GM12878 (cell line): Measurements from ENCODE around the gene GKN2. TPM values are rescaled to one million over a fixed set of nuclear protein-coding genes. Genes with fewer than 3 reads are reported as not detected.

Experiments
- BRCA1 ChIP-seq: IDR thresholded peaks from 2 replicates; pipeline ENCODE4 v1.6.1; 2011; ENCODE audit warnings: low read depth, low read length, improper control_type of control experiment
- MYC ChIP-seq: IDR thresholded peaks from 2 replicates; pipeline ENCODE4 v1.6.1; 2011; ENCODE audit warnings: mild to moderate bottlenecking, low read length, moderate library complexity, inconsistent platforms; ENCODE audit not compliant: insufficient read depth, insufficient replicate concordance, insufficient read length, severe bottlenecking
- NFIC ChIP-seq: IDR thresholded peaks from 2 replicates; pipeline ENCODE4 v1.6.1; 2012; ENCODE audit warnings: low read depth, mild to moderate bottlenecking, inconsistent platforms, low read length, moderate library complexity
- NFYB ChIP-seq: IDR thresholded peaks from 2 replicates; pipeline ENCODE4 v1.6.1; 2011; ENCODE audit warnings: low read depth, mild to moderate bottlenecking, low read length, improper control_type of control experiment, moderate library complexity; ENCODE audit not compliant: insufficient read depth
- polyA plus RNA-seq, 11 experiments: library from polyadenylated mRNA; depleted of rRNA in 4 of 11; unstranded in 6 of 11; stranded (reverse) in 5 of 11; fragments of >200 nt; fragmentation: Nextera tagmentation in 4 of 11; fragmentation: Illumina TruSeq in 1 of 11; extraction: Ambion mirVana in 4 of 11; extraction: Trizol in 1 of 11; gene quantifications; 1 replicate in 1 of 11; 2 replicates in 10 of 11; pipeline versions ENCODE4 v1.2.1 to v1.2.3, GENCODE V29; 2011 to 2016; ENCODE audit warnings: inconsistent platforms in 2 of 11, missing spikeins in 2 of 11, low read depth in 1 of 11
- total RNA-seq, 4 experiments: library from RNA; depleted of rRNA in 3 of 4; stranded (reverse); fragments of >200 nt in 3 of 4; fragmentation: Illumina TruSeq in 1 of 4; extraction: Trizol in 1 of 4; gene quantifications; 2 replicates each; pipeline versions ENCODE4 v1.2.1 to v1.2.3, GENCODE V29; 2013 to 2021
- TF ChIP-seq, protein P1 (sequence below): fragments of 450-650 bp; IDR thresholded peaks from 2 replicates; pipeline ENCODE4 v1.6.1; 2017; ENCODE audit warnings: mild to moderate bottlenecking, low read depth, inconsistent platforms; ENCODE audit not compliant: poor library complexity, severe bottlenecking
- TF ChIP-seq, protein P2 (sequence below): fragments of 450-650 bp; formaldehyde crosslinking; IDR thresholded peaks from 2 replicates; pipeline ENCODE4 v1.5.0; 2022; ENCODE audit warnings: mild to moderate bottlenecking, missing genetic modification characterization

The GKN2 gene
- total and polyA plus RNA-seq, 10 of the 15 experiments (the other 5 are each of a cell fraction or from before 2014, with no cell fraction given): not detected

DNA sequence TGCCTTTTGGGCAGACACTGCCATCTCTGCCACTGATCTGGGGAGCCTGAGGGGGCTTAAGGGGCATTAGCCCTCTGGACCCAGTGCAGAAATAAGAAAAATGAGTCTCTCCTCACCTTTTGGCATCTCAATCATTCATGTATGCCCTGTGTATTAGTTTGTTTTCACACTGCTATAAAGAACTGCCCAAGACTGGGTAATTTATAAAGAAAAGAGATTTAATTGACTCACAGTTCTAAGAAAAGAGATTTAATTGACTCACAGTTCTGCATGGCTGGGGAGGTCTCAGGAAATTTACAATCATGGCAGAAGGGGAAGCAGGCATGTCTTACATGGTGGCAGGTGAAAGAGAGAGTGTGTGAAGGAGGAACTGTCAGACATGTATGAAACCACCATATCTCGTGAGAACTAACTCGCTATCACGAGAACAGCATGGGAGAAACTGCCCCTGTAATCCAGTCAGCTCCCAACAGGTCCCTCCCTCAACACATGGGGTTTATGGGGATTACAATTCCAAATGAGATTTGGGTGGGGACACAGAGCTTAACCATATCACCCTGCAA lies 21.5 kb downstream of the GKN2 start (continued):
- TF ChIP-seq, protein P1, sequence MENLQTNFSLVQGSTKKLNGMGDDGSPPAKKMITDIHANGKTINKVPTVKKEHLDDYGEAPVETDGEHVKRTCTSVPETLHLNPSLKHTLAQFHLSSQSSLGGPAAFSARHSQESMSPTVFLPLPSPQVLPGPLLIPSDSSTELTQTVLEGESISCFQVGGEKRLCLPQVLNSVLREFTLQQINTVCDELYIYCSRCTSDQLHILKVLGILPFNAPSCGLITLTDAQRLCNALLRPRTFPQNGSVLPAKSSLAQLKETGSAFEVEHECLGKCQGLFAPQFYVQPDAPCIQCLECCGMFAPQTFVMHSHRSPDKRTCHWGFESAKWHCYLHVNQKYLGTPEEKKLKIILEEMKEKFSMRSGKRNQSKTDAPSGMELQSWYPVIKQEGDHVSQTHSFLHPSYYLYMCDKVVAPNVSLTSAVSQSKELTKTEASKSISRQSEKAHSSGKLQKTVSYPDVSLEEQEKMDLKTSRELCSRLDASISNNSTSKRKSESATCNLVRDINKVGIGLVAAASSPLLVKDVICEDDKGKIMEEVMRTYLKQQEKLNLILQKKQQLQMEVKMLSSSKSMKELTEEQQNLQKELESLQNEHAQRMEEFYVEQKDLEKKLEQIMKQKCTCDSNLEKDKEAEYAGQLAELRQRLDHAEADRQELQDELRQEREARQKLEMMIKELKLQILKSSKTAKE: no peak
- TF ChIP-seq NFIC (no peak), NFYB (no peak), MYC (no peak), BRCA1 (no peak)
- TF ChIP-seq, protein P2, sequence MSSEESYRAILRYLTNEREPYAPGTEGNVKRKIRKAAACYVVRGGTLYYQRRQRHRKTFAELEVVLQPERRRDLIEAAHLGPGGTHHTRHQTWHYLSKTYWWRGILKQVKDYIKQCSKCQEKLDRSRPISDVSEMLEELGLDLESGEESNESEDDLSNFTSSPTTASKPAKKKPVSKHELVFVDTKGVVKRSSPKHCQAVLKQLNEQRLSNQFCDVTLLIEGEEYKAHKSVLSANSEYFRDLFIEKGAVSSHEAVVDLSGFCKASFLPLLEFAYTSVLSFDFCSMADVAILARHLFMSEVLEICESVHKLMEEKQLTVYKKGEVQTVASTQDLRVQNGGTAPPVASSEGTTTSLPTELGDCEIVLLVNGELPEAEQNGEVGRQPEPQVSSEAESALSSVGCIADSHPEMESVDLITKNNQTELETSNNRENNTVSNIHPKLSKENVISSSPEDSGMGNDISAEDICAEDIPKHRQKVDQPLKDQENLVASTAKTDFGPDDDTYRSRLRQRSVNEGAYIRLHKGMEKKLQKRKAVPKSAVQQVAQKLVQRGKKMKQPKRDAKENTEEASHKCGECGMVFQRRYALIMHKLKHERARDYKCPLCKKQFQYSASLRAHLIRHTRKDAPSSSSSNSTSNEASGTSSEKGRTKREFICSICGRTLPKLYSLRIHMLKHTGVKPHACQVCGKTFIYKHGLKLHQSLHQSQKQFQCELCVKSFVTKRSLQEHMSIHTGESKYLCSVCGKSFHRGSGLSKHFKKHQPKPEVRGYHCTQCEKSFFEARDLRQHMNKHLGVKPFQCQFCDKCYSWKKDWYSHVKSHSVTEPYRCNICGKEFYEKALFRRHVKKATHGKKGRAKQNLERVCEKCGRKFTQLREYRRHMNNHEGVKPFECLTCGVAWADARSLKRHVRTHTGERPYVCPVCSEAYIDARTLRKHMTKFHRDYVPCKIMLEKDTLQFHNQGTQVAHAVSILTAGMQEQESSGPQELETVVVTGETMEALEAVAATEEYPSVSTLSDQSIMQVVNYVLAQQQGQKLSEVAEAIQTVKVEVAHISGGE: no peak
